Activated T-helper 2 cell treated with anti-CD3 and anti-CD28 coated beads, Interferon-gamma antibody, Interleukin-2, Interleukin-4, amounts not matched to agents 10 μg/mL and 5 μg/mL and 100 μg/mL, durations not matched to agents 14 hours and 24 hours and 36 hours (primary cell): ENCODE results near the gene TREX2. TPM values are rescaled to one million over a fixed set of nuclear protein-coding genes. Genes with fewer than 3 reads are reported as not detected.

Source experiments
- DNase-seq: peaks from one replicate; pipeline ENCODE4 v3.0.0; 2021; ENCODE audit warnings: low spot score
- H3K27ac Mint-ChIP-seq: one replicate; pipeline ENCODE4 v1.8.0; 2021; ENCODE audit warnings: mixed read lengths
- H3K27me3 Mint-ChIP-seq: one replicate; pipeline ENCODE4 v1.8.0; 2021; ENCODE audit warnings: low read depth, mixed read lengths
- H3K36me3 Mint-ChIP-seq: one replicate; pipeline ENCODE4 v1.8.0; 2021; ENCODE audit warnings: low read depth, mixed read lengths
- H3K4me1 Mint-ChIP-seq: one replicate; pipeline ENCODE4 v1.8.0; 2021; ENCODE audit warnings: low read depth, mixed read lengths
- H3K4me3 Mint-ChIP-seq: one replicate; pipeline ENCODE4 v1.8.0; 2021; ENCODE audit warnings: low read depth, mild to moderate bottlenecking, moderate library complexity, mixed read lengths
- H3K9me3 Mint-ChIP-seq: one replicate; pipeline ENCODE4 v1.8.0; 2021; ENCODE audit warnings: mixed read lengths
- intact Hi-C: fragments of 100-400 bp; cut with micrococcal nuclease; formaldehyde crosslinking; loops from one replicate; pipeline ENCODE4 v1.15.1; 2023
- total RNA-seq: library from RNA; stranded (reverse); gene quantifications from 2 replicates; pipeline ENCODE4 v1.2.3, GENCODE V29; 2022

Gene TREX2
- total RNA-seq, 1 donor from 2014 or later, result 0.94 TPM

GRCh38 chrX:153471663-153472280 lies 25.9 kb upstream of the TREX2 start:
- intact Hi-C loops, result loop anchor here (1.0 to 5.0 kb wide), 3 partner anchors 36 to 514 kb away; partner anchors contain the start of gene CCNQ
- H3K27ac Mint-ChIP-seq, result no peak overlapping the region
- peaks cover 2% of the 10 kb centered on the region for H3K4me1 Mint-ChIP-seq
- H3K27me3 Mint-ChIP-seq, result no peaks in the 10 kb centered on the region
- H3K4me3 Mint-ChIP-seq, result no peak overlapping the region
- H3K36me3 Mint-ChIP-seq, result peaks cover 7% of the 10 kb centered on the region
- no peaks in the 10 kb centered on the region for H3K9me3 Mint-ChIP-seq
- DNase-seq, result no peak

DNA sequence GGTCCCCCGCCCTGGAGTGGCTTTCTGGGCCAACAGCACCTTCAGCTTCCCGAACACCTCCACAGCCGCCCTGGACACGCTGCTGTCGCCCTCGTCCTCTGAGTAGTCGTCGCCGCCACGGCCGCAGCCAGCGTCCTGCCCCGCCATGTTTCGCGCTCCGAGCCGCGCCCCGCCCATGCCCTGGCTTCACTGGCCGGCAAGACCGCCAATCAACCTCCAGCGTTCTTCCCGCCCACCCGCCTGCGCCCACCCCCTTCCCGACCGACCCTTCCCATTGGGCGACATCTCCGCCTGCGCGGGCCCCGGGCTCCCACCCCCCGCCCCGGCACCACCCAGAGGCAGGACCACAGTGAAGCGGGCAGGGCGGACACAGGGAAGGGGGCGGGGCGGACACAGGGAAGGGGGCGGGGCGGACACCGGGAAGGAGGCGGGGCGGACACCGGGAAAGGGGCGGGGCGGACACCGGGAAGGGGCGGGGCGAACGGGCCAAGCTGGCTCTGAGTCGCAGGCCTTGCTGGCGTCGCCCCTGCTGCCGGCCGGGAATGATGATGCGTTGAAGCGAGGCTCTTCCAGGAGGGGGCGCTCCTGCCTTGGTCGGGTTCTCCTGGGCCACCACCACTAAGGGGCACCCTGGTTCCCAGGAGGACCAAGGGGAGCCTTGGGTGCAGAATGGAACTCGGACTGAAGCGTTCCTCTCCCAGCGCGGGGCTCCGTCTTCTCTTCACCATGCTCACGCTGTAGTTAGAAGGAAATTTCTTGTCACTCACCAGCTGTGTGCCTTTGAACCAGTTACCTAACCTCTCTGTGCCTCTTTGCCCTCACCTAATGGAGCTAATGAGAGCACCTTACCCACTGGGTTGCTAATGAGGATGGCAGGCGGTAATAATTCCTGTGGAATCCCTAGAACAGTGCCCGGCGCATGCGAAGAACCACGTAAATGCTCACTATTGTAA lies 24.8 kb upstream of the TREX2 start, which contains the start of gene HAUS7:
Gene HAUS7 (minus strand): TSS at position 166 of the 953 bp plus-strand sequence. CDS start 19 bp downstream, at position 147.
- peaks cover 7% of the 10 kb centered on the region for H3K36me3 Mint-ChIP-seq
- H3K4me3 Mint-ChIP-seq, result peak within 1 kb of the TSS; percentile 84
- H3K4me1 Mint-ChIP-seq, result peaks cover 2% of the 10 kb centered on the region
- H3K9me3 Mint-ChIP-seq, result no peaks in the 10 kb centered on the region
- peak within 1 kb of the TSS; percentile 72 for H3K27ac Mint-ChIP-seq
- peak; percentile 81 for DNase-seq
- intact Hi-C loops, result loop anchor here (1.0 to 5.0 kb wide), 3 partner anchors 37 to 513 kb away; partner anchors contain the start of gene CCNQ
- no peaks in the 10 kb centered on the region for H3K27me3 Mint-ChIP-seq

GRCh38 chrX:153469811-153470410 lies 24.1 kb upstream of the TREX2 start:
- peak overlapping the region; percentile 84 for H3K4me3 Mint-ChIP-seq
- peak overlapping the region; percentile 72 for H3K27ac Mint-ChIP-seq
- H3K27me3 Mint-ChIP-seq, result no peaks in the 10 kb centered on the region
- peaks cover 2% of the 10 kb centered on the region for H3K4me1 Mint-ChIP-seq
- no peaks in the 10 kb centered on the region for H3K9me3 Mint-ChIP-seq
- H3K36me3 Mint-ChIP-seq, result peaks cover 7% of the 10 kb centered on the region
- DNase-seq, result peak; percentile 12
- intact Hi-C loops, result loop anchor here (5.0 kb wide), 2 partner anchors 127 to 513 kb away; partner anchors contain the start of gene CCNQ

GRCh38 chrX:153468008-153468580 lies 22.2 kb upstream of the TREX2 start:
- Mint-ChIP-seq H3K9me3 (no peaks in the 10 kb centered on the region), H3K4me3 (no peak overlapping the region), H3K36me3 (peaks cover 10% of the 10 kb centered on the region), H3K27ac (no peak overlapping the region), H3K27me3 (no peaks in the 10 kb centered on the region), H3K4me1 (peaks cover 2% of the 10 kb centered on the region)
- DNase-seq, result no peak
- intact Hi-C loops, result no loop called here

DNA sequence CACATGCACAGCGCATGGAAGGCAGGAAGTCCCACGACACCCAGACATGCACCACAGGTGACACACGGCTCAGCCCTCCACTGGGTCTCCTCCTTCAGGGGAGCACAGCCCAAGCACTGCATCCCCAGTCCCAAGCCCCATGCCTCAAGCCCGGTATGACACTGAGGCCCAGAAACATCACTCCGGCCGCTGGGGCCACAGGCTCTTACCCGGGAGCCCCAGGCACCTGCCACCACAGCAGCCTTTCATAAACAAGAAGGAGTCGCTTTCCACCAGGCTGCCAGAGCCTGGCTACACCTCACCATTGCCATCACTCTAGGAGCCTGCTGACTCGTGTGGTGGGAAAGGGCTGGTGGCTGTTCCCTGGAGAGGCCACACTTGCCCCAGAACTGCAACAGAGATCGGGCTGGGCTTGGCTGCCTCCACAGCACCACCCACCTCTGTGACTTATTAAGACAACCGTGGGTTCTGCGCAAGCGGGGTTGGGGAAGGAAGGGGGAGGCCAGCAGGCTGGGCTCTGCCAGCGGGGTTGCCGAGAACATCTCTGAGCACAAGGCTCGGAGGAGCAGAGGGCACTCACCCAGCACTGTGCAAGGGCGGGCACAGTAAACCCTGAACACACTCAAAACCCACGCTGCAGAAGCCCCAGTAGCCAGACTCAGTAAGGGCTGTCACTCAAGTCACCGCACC lies 20.0 kb upstream of the TREX2 start:
- Mint-ChIP-seq H3K27me3 (no peaks in the 10 kb centered on the region), H3K4me3 (no peak overlapping the region), H3K27ac (no peak overlapping the region), H3K9me3 (no peaks in the 10 kb centered on the region), H3K36me3 (peaks cover 18% of the 10 kb centered on the region), H3K4me1 (no peaks in the 10 kb centered on the region)
- intact Hi-C loops, result no loop called here
- DNase-seq, result no peak

DNA sequence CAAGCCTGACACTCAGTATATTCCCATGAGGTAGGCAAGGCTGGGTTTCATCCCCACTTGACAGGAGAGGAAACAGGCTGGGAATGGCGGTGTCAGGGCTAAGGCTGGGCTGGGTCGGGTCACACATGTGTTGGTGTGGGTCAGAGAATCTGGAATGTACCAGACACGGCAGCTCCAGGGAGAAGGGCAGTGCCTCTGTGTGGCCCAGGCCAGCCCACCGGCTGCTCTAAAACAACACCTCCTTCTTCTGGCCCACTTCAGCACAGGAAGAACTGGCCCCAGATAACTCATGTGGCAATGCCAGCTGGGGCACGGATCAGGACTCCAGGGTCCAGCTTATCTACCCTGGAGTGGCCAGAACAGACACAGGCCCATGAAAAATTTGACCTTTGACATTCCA lies 18.3 kb upstream of the TREX2 start:
- H3K9me3 Mint-ChIP-seq, result no peaks in the 10 kb centered on the region
- intact Hi-C loops, result no loop called here
- no peaks in the 10 kb centered on the region for H3K4me1 Mint-ChIP-seq
- no peak overlapping the region for H3K4me3 Mint-ChIP-seq
- peaks cover 23% of the 10 kb centered on the region for H3K36me3 Mint-ChIP-seq
- DNase-seq, result no peak
- H3K27ac Mint-ChIP-seq, result no peak overlapping the region
- H3K27me3 Mint-ChIP-seq, result no peaks in the 10 kb centered on the region

DNA sequence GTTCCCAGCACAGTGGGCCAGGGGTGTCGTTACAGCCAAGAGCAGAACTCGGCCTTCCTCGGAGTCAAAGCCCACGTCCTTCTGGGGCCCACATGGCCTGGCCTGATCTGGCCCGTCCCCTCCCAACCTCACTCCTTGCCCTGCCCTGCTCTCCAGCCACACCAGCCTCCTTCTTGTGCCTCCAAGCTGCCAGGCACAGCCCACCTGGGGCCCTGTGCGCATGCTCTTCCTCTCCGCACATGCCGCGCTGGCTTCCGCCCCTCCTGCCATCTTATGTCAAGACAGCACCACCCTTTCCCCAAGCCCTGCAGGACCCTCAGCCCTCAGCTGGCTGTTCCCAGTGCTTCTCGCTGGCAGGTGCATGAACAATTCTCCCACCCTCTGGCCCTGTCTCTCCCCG lies 17.7 kb upstream of the TREX2 start:
- H3K36me3 Mint-ChIP-seq, result peaks cover 29% of the 10 kb centered on the region
- H3K4me3 Mint-ChIP-seq, result no peak overlapping the region
- H3K27me3 Mint-ChIP-seq, result no peaks in the 10 kb centered on the region
- intact Hi-C loops, result no loop called here
- H3K27ac Mint-ChIP-seq, result no peak overlapping the region
- H3K4me1 Mint-ChIP-seq, result no peaks in the 10 kb centered on the region
- DNase-seq, result no peak
- H3K9me3 Mint-ChIP-seq, result no peaks in the 10 kb centered on the region

- Mint-ChIP-seq H3K27me3 (no peaks in the 10 kb centered on the region), H3K9me3 (no peaks in the 10 kb centered on the region), H3K4me3 (no peak overlapping the region), H3K27ac (no peak overlapping the region), H3K36me3 (peaks cover 31% of the 10 kb centered on the region), H3K4me1 (no peaks in the 10 kb centered on the region)
- no peak for DNase-seq
- intact Hi-C loops, result no loop called here
Observed at GRCh38 chrX:153463031-153463430, 17.2 kb upstream of the TREX2 start.

GRCh38 chrX:153462291-153462690 lies 16.4 kb upstream of the TREX2 start:
- H3K9me3 Mint-ChIP-seq, result no peaks in the 10 kb centered on the region
- peaks cover 26% of the 10 kb centered on the region for H3K36me3 Mint-ChIP-seq
- no peaks in the 10 kb centered on the region for H3K27me3 Mint-ChIP-seq
- no peak overlapping the region for H3K4me3 Mint-ChIP-seq
- intact Hi-C loops, result no loop called here
- no peak for DNase-seq
- no peak overlapping the region for H3K27ac Mint-ChIP-seq
- H3K4me1 Mint-ChIP-seq, result no peaks in the 10 kb centered on the region

- H3K4me1 Mint-ChIP-seq, result no peaks in the 10 kb centered on the region
- peaks cover 24% of the 10 kb centered on the region for H3K36me3 Mint-ChIP-seq
- intact Hi-C loops, result no loop called here
- peak; percentile 17 for DNase-seq
- H3K27ac Mint-ChIP-seq, result no peak overlapping the region
- H3K27me3 Mint-ChIP-seq, result no peaks in the 10 kb centered on the region
- no peak overlapping the region for H3K4me3 Mint-ChIP-seq
- H3K9me3 Mint-ChIP-seq, result no peaks in the 10 kb centered on the region
Observed at GRCh38 chrX:153460826-153461225, 15.0 kb upstream of the TREX2 start.

- Mint-ChIP-seq H3K4me1 (no peaks in the 10 kb centered on the region), H3K9me3 (no peaks in the 10 kb centered on the region), H3K36me3 (peaks cover 24% of the 10 kb centered on the region), H3K27ac (no peak overlapping the region), H3K27me3 (no peaks in the 10 kb centered on the region), H3K4me3 (no peak overlapping the region)
- DNase-seq, result no peak
- intact Hi-C loops, result no loop called here
Observed at GRCh38 chrX:153459986-153460385, 14.1 kb upstream of the TREX2 start.

GRCh38 chrX:153458476-153458875 lies 12.6 kb upstream of the TREX2 start:
- Mint-ChIP-seq H3K27me3 (no peaks in the 10 kb centered on the region), H3K4me3 (no peak overlapping the region), H3K36me3 (peaks cover 21% of the 10 kb centered on the region), H3K4me1 (no peaks in the 10 kb centered on the region), H3K9me3 (no peaks in the 10 kb centered on the region), H3K27ac (no peak overlapping the region)
- no peak for DNase-seq
- intact Hi-C loops, result no loop called here
